Vagina (tissue), 2 donors: ENCODE measurements around the gene HSPB1.

ENCODE experiments used
- POLR2A ChIP-seq, 2 donors: fragments of 450-650 bp; IDR thresholded peaks; one replicate each; pipeline ENCODE4 v1.6.1; 2017; ENCODE audit warnings: antibody characterized with exemption in 2 of 2, mild to moderate bottlenecking in 2 of 2, moderate library complexity in 2 of 2
- TF ChIP-seq, protein P1 (sequence below), 3 experiments: fragments of 450-650 bp in 2 of 3; fragments of 200-600 bp in 1 of 3; sonication (generic) in 1 of 3; IDR thresholded peaks; one replicate each; pipeline ENCODE4 v1.5.1; 2017 to 2019; ENCODE audit warnings: antibody characterized with exemption in 3 of 3, mild to moderate bottlenecking in 2 of 3, moderate library complexity in 2 of 3

- TF ChIP-seq, protein P1, sequence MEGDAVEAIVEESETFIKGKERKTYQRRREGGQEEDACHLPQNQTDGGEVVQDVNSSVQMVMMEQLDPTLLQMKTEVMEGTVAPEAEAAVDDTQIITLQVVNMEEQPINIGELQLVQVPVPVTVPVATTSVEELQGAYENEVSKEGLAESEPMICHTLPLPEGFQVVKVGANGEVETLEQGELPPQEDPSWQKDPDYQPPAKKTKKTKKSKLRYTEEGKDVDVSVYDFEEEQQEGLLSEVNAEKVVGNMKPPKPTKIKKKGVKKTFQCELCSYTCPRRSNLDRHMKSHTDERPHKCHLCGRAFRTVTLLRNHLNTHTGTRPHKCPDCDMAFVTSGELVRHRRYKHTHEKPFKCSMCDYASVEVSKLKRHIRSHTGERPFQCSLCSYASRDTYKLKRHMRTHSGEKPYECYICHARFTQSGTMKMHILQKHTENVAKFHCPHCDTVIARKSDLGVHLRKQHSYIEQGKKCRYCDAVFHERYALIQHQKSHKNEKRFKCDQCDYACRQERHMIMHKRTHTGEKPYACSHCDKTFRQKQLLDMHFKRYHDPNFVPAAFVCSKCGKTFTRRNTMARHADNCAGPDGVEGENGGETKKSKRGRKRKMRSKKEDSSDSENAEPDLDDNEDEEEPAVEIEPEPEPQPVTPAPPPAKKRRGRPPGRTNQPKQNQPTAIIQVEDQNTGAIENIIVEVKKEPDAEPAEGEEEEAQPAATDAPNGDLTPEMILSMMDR (IDR thresholded peaks at IDR 0.05): no peak
- no peak for TF ChIP-seq POLR2A (IDR thresholded peaks at IDR 0.05)
Measured at GRCh38 chr7:76316984-76317781, 14.7 kb downstream of the HSPB1 start.
